Stimulated activated CD4-positive, alpha-beta T cell treated with anti-CD3 and anti-CD28 coated beads, Interleukin-2, amount 100 ng/mL, for 24 hours (primary cell): ENCODE results near the gene ETS1.

ENCODE experiments used
- DNase-seq, 2 donors: peaks; one replicate each; pipeline ENCODE4 v3.0.0-alpha.2; 2020

Gene ETS1

DNA sequence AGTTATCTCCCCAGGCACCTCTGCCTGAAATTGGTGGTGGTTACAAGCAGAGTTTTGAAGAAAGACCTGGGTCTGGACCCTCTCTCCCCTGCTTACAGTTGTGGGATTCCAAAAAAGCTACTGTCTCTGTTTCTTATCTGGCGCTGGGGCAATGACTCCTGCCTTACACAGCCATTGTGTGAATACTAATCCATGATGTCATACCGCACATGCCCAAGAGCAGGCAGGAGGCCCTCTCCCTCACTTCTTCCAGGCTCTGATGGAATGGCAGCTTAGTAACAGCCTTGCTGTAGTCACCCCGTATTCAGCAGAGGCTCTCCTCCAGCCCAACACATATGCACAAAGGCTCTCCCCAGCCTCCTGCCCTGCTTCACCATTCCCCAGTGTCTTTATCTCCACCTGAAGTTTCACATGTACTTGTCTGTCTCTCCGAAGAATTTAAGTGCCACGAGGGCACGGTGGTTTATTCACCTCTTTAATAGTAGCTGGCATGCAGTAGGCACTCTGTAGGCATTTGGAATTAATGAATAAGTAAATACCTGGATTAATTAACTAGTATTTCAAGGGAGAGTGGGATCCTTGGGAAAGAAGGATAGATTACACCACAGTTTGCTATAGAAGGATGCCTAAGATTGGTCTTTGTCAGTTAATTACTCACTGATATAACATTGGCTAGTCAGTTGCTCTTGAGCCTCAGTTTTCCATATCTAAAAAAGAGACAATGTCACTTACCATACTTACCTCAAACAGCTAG lies 165.6 kb downstream of the ETS1 start:
- peak in 1 of 2 donors; percentile 7 for DNase-seq

DNA sequence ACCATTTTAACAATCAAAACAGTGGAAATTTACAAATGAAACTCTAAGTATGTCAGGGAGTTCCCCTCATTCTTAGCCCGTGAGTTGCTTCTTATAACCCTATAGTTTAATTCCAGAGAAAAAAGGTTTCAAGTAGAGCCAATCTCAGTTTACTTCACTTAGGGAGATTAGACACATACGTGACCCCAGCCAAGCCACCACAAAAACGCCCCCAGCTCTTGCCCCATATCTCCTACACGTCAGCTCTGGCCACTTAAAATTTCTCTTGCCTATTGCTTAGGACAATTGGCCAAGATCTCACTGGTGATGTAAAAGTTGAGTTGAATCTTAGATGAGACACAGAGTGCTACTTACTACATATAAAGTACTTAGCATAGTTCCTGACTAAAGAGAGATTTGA lies 166.4 kb downstream of the ETS1 start:
- DNase-seq = peak in 1 of 2 donors; percentile 7

DNA sequence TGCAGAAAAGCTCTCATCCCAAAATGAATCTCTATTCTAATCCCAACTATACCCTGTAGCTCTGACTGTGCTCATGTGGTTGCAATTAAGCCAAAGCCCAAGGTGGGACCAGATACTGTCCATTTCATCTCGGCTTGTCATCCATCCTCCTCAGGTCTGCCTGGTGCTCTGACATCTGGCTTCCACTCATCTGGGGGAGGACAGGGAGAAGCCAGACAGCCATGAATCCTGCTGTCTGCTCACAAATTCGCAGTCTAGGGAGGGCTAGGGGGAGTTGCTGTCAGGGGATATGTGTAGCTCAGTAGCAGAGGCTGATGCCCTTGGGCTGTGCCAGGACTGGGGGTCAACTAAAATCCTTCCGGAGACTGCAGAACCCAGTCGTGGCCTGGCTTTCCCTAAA lies 167.1 kb downstream of the ETS1 start:
- no peak for DNase-seq

GRCh38 chr11:128419012-128419767 lies 168.2 kb downstream of the ETS1 start:
- DNase-seq = no peak

- no peak for DNase-seq
Observed at GRCh38 chr11:128417607-128418324, 169.6 kb downstream of the ETS1 start.

GRCh38 chr11:128416976-128417375 lies 170.4 kb downstream of the ETS1 start:
- no peak for DNase-seq

DNA sequence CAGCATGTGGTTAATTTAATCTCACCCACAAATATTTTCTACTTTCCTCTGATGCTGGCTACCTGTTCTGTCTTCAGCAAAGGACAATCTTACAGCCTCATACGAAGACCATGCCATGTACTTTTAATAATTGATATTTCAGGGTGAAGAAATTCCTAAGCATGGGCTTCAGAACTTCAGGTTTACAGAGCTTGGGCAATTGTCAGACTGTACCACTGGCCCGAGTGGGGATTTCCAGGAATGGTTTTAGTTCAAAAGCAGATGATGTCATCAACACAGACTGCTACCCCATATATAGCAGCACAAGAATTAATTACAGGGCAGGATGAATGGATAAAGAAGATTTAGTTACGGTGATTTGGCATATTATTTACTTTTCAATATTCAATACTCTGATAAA lies 171.8 kb downstream of the ETS1 start:
- DNase-seq = no peak

DNA sequence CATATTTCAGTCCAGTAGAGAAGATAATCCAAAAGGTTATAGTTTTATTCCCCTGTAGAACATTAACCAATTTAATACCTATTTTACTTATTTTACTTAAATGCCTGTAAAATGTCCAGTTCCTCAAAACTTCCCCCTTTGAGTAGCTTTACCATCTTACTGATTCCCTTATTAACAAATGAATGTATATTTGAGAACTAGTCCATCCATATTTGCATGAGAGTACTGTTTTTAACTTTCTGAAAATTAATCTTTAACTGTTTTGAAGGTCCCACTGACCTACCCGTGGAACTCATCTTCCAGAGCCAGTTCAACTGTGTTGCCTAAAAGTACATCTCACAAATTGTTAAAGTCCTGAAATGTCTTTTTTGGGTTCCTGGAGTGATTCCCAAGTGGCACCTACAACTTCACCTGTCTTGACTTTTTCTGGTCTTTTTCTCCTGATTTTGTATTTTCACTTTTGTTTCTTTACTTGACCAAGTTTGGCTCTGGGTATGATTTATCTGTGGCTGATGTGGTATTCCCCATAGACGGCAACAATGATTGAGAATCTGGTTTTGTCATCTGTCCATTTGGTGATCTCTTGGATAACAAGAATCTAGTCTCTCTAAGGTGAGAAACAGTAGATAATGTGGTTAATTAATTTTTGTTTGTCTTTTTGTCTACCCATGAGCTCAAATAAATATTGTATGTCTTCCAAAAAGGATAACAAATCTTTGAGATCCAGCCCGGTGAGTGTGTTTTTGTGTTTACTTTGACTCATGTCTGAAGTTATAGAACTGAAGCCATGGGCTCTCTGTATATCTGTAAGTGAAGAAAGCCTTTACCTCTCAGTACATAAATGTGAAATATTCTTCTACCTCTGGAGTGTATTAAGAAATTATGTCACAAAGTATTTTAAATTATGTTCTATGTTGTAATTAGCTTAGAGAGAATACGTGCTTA lies 174.2 kb downstream of the ETS1 start:
- DNase-seq = no peak

- no peak for DNase-seq
Observed at GRCh38 chr11:128411812-128412211, 175.5 kb downstream of the ETS1 start.

GRCh38 chr11:128411150-128411549 lies 176.2 kb downstream of the ETS1 start:
- DNase-seq = no peak

GRCh38 chr11:128409476-128409875 lies 177.9 kb downstream of the ETS1 start:
- no peak for DNase-seq
